ENCODE measurements around the gene MAGEB17. TPM values are rescaled to one million over a fixed set of nuclear protein-coding genes. Genes with fewer than 3 reads are reported as not detected.

MAGEB17 gene
- total RNA-seq, 2 donors from 2014 or later, result 0.52 to 7.3 TPM

DNA sequence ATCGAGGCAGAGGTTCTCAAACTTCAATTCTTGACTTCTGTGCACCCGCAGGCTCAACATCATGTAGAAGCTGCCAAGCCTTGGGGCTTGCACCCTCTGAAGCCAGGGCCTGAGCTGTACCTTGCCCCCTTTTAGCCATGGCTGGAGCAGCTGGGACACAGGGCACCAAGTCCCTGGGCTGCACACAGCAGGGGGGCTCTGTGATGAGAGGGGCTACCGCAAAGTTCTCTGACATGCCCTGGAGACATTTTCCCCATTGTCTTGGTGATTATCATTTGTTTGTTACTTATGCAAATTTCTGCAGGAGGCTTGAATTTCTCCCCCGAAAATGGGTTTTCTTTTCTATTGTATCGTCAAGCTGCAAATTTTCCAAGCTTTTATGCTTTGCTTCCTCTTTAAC is 4.9 kb upstream of the MAGEB17 start:
- no peak for TF ChIP-seq POLR2A (IDR thresholded peaks at IDR 0.05)
- TF ChIP-seq, protein P1, sequence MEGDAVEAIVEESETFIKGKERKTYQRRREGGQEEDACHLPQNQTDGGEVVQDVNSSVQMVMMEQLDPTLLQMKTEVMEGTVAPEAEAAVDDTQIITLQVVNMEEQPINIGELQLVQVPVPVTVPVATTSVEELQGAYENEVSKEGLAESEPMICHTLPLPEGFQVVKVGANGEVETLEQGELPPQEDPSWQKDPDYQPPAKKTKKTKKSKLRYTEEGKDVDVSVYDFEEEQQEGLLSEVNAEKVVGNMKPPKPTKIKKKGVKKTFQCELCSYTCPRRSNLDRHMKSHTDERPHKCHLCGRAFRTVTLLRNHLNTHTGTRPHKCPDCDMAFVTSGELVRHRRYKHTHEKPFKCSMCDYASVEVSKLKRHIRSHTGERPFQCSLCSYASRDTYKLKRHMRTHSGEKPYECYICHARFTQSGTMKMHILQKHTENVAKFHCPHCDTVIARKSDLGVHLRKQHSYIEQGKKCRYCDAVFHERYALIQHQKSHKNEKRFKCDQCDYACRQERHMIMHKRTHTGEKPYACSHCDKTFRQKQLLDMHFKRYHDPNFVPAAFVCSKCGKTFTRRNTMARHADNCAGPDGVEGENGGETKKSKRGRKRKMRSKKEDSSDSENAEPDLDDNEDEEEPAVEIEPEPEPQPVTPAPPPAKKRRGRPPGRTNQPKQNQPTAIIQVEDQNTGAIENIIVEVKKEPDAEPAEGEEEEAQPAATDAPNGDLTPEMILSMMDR (IDR thresholded peaks at IDR 0.05), result no peak
- H3K27me3 ChIP-seq, result no peaks in the 10 kb centered on the region
- no peaks in the 10 kb centered on the region for H3K36me3 ChIP-seq (replicated peaks in 1 of 2; ENCODE audit: insufficient read depth in 1 of 2, low read depth in 2 of 2)
- intact Hi-C loops (cut with DNase I), result no loop called here
- no peaks in the 10 kb centered on the region for H3K9me3 ChIP-seq
- WGBS, 2 donors, result 66 to 77% methylated on average over 4 of the region's 5 CpGs
- no peak overlapping the region for H3K4me3 ChIP-seq
- no peaks in the 10 kb centered on the region for H3K4me1 ChIP-seq
- H3K27ac ChIP-seq, result no peak overlapping the region
- ATAC-seq (no peak), DNase-seq (no peak)

DNA sequence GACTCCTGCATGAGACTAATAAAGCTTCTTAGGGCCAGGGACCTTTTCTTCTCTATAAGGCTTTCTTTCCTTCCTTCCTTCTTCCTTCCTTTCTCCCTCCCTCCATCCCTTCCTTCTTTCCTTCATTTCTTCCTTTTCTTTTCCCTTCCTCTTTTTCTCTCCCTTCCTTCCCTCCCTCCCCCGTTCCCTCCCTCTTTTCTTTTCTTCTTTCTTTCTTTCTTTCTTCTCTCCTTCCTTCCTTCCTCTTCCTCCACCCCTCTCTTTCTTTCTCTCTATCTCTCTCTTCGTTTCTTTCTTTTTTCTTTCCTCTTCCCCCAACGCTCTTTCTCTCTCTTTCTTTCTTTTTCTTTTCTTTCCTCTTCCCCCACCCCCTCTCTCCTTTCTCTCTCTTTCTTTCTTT is 2.5 kb upstream of the MAGEB17 start:
- WGBS, 2 donors, result 90 to 91% methylated on average over 2 to 3 of the region's 3 CpGs
- DNase-seq (no peak), ATAC-seq (no peak)
- Histone ChIP-seq H3K36me3 (replicated peaks in 1 of 2; ENCODE audit: insufficient read depth in 1 of 2, low read depth in 2 of 2) (no peaks in the 10 kb centered on the region), H3K9me3 (no peaks in the 10 kb centered on the region), H3K4me3 (no peak overlapping the region), H3K27me3 (no peaks in the 10 kb centered on the region), H3K27ac (no peak overlapping the region), H3K4me1 (no peaks in the 10 kb centered on the region)
- TF ChIP-seq, protein P1 (IDR thresholded peaks at IDR 0.05), result no peak
- no peak for TF ChIP-seq POLR2A (IDR thresholded peaks at IDR 0.05)
- intact Hi-C loops (cut with DNase I), result no loop called here

DNA sequence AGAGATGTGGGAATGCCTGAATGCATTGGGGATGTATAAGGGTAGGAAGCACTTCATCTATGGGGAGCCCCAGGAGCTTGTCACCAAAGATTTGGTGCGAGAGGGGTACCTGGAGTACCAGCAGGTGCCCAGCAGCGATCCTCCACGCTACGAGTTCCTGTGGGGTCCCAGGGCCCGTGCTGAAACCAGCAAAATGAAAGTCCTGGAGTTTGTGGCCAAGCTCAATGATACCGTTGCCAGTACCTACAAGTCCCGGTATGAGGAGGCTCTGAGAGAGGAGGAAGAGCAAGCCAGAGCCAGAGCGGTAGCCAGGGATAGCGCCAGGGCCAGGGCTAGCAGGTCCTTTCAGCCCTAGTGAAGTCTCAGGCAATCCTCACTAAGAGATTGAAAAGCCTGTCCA is 3.8 kb downstream of the MAGEB17 start:
- Histone ChIP-seq H3K4me3 (no peak overlapping the region), H3K27ac (no peak overlapping the region), H3K4me1 (no peaks in the 10 kb centered on the region), H3K27me3 (no peaks in the 10 kb centered on the region), H3K9me3 (no peaks in the 10 kb centered on the region), H3K36me3 (replicated peaks in 1 of 2; ENCODE audit: insufficient read depth in 1 of 2, low read depth in 2 of 2) (no peaks in the 10 kb centered on the region)
- DNase-seq, result no peak
- intact Hi-C loops (cut with DNase I), result no loop called here
- 92 to 94% methylated on average over 5 to 8 of the region's 9 CpGs for WGBS, 2 donors
- TF ChIP-seq, protein P1 (IDR thresholded peaks at IDR 0.05), result no peak
- TF ChIP-seq POLR2A (IDR thresholded peaks at IDR 0.05), result no peak
- no peak for ATAC-seq

DNA sequence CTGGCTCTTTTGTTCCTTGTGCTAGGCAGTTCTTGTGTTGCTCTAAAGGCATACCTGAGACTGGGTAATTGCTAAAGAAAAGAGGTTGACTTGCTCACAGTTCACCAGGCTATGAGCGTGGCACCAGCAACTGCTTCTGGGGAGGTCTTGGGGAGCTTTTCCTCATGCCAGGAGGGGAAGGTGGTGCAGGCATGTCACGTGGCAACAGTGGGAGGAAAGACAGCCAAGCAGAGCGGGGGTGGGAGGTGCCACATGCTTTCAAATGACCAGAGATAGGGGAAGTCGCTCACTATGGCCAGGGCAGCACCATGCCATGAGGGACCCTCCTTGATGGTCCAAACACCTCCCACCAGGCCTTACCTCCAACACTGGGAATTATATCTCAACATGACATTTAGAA is 4.7 kb downstream of the MAGEB17 start:
- Histone ChIP-seq H3K27ac (no peak overlapping the region), H3K4me1 (no peaks in the 10 kb centered on the region), H3K9me3 (no peaks in the 10 kb centered on the region), H3K27me3 (no peaks in the 10 kb centered on the region), H3K36me3 (replicated peaks in 1 of 2; ENCODE audit: insufficient read depth in 1 of 2, low read depth in 2 of 2) (no peaks in the 10 kb centered on the region), H3K4me3 (no peak overlapping the region)
- DNase-seq, result no peak
- TF ChIP-seq, protein P1 (IDR thresholded peaks at IDR 0.05), result no peak
- TF ChIP-seq POLR2A (IDR thresholded peaks at IDR 0.05), result no peak
- ATAC-seq, result no peak
- WGBS, 2 donors, result 89 to 100% methylated on average over 1 to 4 of the region's 4 CpGs
- intact Hi-C loops (cut with DNase I), result no loop called here

DNA sequence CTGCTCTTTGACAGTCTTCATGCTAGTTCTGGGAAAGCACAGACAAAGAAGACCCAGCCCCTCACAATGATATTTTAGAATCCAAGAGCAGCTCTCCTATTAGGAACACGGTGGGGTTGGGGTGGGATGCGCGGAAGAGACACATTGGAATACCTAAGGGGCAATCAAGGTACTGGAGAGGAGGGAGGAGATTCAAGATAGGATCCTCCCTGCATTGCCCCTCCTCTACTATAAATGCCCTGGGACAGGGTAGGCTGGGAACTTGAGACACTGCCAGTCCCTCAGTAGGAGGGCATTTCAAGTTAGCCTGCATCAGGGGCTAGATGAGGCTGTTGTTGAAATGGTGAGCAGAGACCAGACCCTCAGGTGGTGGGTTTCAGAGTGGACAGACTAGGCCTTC is 5.1 kb downstream of the MAGEB17 start:
- ATAC-seq, result no peak

More for the DNA sequence above, 5.1 kb downstream of the MAGEB17 start:
- TF ChIP-seq, protein P1 (IDR thresholded peaks at IDR 0.05), result no peak
- no peak for TF ChIP-seq POLR2A (IDR thresholded peaks at IDR 0.05)
- no peaks in the 10 kb centered on the region for H3K27me3 ChIP-seq
- no peak overlapping the region for H3K27ac ChIP-seq
- H3K4me3 ChIP-seq, result no peak overlapping the region
- no peak for DNase-seq
- 98 to 100% methylated on average over 3 of the region's 3 CpGs for WGBS, 2 donors
- no peaks in the 10 kb centered on the region for H3K4me1 ChIP-seq
- no peaks in the 10 kb centered on the region for H3K9me3 ChIP-seq
- no peaks in the 10 kb centered on the region for H3K36me3 ChIP-seq (replicated peaks in 1 of 2; ENCODE audit: insufficient read depth in 1 of 2, low read depth in 2 of 2)
- intact Hi-C loops (cut with DNase I), result no loop called here
